Chondrocyte (in vitro differentiated cells): Measurements from ENCODE around the gene CD34. TPM values are rescaled to one million over a fixed set of nuclear protein-coding genes. Genes with fewer than 3 reads are reported as not detected.

Source experiments
- DNase-seq: peaks from one replicate; pipeline ENCODE4 v3.0.0; 2021; ENCODE audit warnings: mixed read lengths, low spot score
- H3K27ac Mint-ChIP-seq: one replicate; pipeline ENCODE4 v1.8.0; 2021; ENCODE audit warnings: mild to moderate bottlenecking, moderate library complexity, mixed read lengths; ENCODE audit not compliant: unreplicated experiment
- H3K27me3 Mint-ChIP-seq: 2 replicates; pipeline ENCODE4 v1.8.0; 2021; ENCODE audit warnings: low read depth, mixed read lengths
- H3K36me3 Mint-ChIP-seq: 2 replicates; pipeline ENCODE4 v1.8.0; 2021; ENCODE audit warnings: low read depth, mixed read lengths
- H3K4me1 Mint-ChIP-seq: 2 replicates; pipeline ENCODE4 v1.8.0; 2021; ENCODE audit warnings: low read depth, mild to moderate bottlenecking, mixed read lengths
- H3K4me3 Mint-ChIP-seq: one replicate; pipeline ENCODE4 v1.8.0; 2021; ENCODE audit warnings: mild to moderate bottlenecking, moderate library complexity, mixed read lengths; ENCODE audit not compliant: unreplicated experiment
- H3K9me3 Mint-ChIP-seq: 2 replicates; pipeline ENCODE4 v1.8.0; 2021; ENCODE audit warnings: low read depth, mixed read lengths
- CTCF ChIP-seq: fragments of 200-600 bp; sonication (generic); IDR thresholded peaks from 2 replicates; pipeline ENCODE4 v1.5.0; 2021; ENCODE audit warnings: antibody characterized with exemption, mild to moderate bottlenecking, moderate library complexity
- total RNA-seq: library from RNA; stranded (reverse); gene quantifications from 3 replicates; pipeline ENCODE4 v1.2.1, GENCODE V29; 2021

Gene CD34
- total RNA-seq, 1 donor from 2014 or later: 0.12 TPM

DNA sequence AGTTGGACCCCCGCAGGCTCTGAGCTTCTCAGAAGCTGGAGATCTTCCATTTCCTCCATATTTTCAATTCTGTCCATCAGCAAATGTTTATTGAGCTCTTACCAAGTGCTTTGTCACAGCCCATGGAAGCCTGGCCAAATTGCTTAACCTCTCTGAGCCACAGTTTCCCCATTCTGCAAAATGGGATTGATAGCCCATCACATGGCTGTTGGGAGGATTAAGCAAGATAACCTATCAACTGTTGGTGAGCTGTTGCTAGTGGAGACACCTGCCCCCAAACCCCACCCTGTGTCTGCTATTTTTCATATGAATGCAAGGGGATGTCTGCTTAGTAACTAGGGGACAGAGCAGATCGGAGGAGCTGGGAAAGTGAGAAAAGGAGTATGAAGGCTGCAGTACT lies 38.3 kb downstream of the CD34 start:
- TF ChIP-seq CTCF: no peak
- Mint-ChIP-seq H3K4me3 (no peak overlapping the region), H3K36me3 (no peaks in the 10 kb centered on the region), H3K9me3 (no peaks in the 10 kb centered on the region), H3K4me1 (peaks cover 14% of the 10 kb centered on the region), H3K27me3 (no peaks in the 10 kb centered on the region), H3K27ac (no peak overlapping the region)
- DNase-seq: no peak

GRCh38 chr1:207871117-207871649 lies 39.7 kb downstream of the CD34 start:
- Mint-ChIP-seq H3K27ac (no peak overlapping the region), H3K27me3 (no peaks in the 10 kb centered on the region), H3K36me3 (no peaks in the 10 kb centered on the region), H3K4me3 (no peak overlapping the region), H3K9me3 (no peaks in the 10 kb centered on the region), H3K4me1 (peaks cover 20% of the 10 kb centered on the region)
- TF ChIP-seq CTCF: no peak
- no peak for DNase-seq

DNA sequence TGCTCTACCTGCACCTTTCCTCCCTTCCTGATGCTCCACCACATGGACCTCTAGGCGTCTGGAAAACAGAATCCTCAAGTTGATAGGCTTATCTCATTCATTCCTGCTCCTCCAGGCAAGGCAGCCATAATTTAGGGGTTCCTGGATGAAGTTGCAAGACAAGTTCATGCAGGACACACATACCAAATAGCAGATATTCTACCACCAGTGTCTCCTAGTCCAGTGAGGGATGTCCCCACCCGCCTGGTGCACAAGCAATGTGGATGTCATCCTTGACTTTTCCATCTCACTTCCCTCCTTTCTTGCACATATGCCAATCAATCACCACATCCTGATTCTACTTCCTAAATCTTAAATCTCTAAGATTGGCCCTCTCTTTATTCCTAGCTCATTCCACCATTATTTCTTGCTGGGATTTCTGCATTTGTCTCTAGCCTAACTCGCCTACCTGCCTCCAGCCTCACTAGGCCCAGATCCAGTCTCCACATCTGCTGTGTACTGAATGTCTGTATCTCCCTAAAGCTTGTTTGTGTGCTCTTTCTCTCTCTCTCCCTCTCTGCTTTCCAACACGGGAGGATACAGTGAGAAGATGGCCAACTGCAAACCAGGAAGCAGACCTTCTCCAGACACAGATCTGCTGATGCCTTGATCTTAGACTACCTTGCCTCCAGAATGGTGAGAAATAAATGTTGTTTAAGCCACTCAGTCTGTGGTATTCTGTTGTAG lies 40.5 kb downstream of the CD34 start:
- H3K4me3 Mint-ChIP-seq: no peak overlapping the region
- DNase-seq: no peak
- peaks cover 3% of the 10 kb centered on the region for H3K36me3 Mint-ChIP-seq
- no peaks in the 10 kb centered on the region for H3K27me3 Mint-ChIP-seq
- H3K9me3 Mint-ChIP-seq: no peaks in the 10 kb centered on the region
- no peak for TF ChIP-seq CTCF
- no peak overlapping the region for H3K27ac Mint-ChIP-seq
- H3K4me1 Mint-ChIP-seq: peaks cover 20% of the 10 kb centered on the region

DNA sequence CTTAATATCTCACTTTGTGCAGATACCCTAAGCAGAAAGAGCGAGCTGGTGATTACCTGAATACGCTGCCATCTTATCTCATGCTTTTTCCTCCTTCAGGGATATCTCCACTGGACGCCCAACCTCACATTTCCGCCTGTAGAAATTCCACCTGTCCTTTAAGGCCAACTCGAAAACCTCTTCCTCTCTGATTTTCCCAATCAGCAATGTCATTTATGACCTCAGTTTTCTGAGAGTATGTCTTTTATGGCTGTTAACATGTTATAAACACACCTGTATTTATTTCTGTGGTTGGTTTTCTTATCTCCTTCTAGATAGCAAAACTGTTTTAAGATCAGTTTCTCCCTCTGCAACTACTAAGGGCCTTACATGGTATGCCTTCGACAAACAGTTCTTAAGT lies 41.1 kb downstream of the CD34 start:
- no peak overlapping the region for H3K27ac Mint-ChIP-seq
- no peak for DNase-seq
- peaks cover 20% of the 10 kb centered on the region for H3K4me1 Mint-ChIP-seq
- peaks cover 3% of the 10 kb centered on the region for H3K36me3 Mint-ChIP-seq
- H3K27me3 Mint-ChIP-seq: no peaks in the 10 kb centered on the region
- TF ChIP-seq CTCF: no peak
- no peak overlapping the region for H3K4me3 Mint-ChIP-seq
- H3K9me3 Mint-ChIP-seq: no peaks in the 10 kb centered on the region

DNA sequence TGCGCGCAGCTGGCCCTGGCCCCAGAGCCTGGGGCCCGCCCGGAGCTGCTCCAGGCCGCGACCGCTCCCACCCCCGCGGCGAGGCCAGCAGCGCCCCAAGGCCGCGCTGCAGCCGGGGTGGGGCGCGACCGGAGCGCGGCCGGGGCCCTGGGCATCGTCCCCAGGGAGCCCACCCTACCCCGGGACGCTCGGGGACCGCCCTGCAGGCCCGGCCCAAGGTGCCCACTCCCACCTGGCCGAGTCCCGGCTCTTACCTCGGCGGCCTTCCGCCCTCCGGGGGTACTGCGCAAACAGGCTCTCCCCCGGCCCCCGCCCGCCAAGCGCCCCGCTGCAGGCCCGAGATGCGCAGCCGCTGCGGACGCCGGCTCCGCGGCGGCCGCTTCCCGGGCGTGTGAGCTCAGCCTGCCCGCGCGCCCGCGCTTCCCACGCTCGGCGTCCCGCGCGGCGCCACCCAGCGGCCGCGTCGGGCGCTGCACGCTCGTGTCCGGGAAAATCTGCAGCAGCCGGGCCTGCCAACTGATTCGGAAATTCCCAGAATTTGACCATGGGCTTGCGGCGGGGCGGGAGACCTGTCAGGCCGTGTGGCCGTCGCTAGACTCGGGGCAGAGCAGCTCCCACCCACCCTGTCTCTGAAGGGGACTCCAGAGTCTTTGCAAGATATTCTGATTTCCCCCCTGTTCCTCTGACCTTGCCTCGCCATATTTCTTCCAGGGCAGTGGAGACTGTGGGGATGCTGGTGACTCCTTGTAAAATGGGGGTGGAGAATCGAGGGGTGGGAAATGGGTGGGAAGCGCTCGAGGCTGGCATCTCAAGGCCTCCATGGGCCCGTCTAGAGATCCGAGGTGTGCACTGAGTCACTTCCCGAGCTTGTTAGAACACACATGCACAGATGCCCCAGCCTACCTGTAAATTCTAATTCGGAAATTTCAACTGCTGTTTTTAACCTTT lies 41.9 kb downstream of the CD34 start:
- peak overlapping the region; percentile 75 for H3K4me3 Mint-ChIP-seq
- no peak overlapping the region for H3K27ac Mint-ChIP-seq
- TF ChIP-seq CTCF: peak; percentile 83
- H3K9me3 Mint-ChIP-seq: no peaks in the 10 kb centered on the region
- DNase-seq: no peak
- H3K4me1 Mint-ChIP-seq: peaks cover 20% of the 10 kb centered on the region
- no peaks in the 10 kb centered on the region for H3K27me3 Mint-ChIP-seq
- H3K36me3 Mint-ChIP-seq: peaks cover 3% of the 10 kb centered on the region
